ENCODE results near the gene EPN2.

GRCh38 chr17:19242926-19243325 is 5.8 kb downstream of the EPN2 start:
- no peak for TF ChIP-seq CTCF (IDR thresholded peaks at IDR 0.05)
- no peak for TF ChIP-seq POLR2A (IDR thresholded peaks at IDR 0.05)
